PC-9 (cell line): Measurements from ENCODE around the gene FKBP5. TPM values are rescaled to one million over a fixed set of nuclear protein-coding genes. Genes with fewer than 3 reads are reported as not detected.

Experiments
- BruUV-seq: library from RNA; stranded (reverse); fragments of 400-500 nt; replicated peaks from 2 replicates; lab custom pipeline; 2021; lab: Mats Ljungman, UMichigan
- CTCF ChIA-PET: fragments of 300-600 bp; sonication (Branson Sonifier 250); formaldehyde crosslinking; loops from one replicate; lab custom pipeline; 2022; ENCODE audit warnings: antibody characterized with exemption; lab: Charles Lee
- POLR2A ChIA-PET: fragments of 300-600 bp; sonication (Branson Sonifier 250); formaldehyde crosslinking; loops from one replicate; lab custom pipeline; 2022; ENCODE audit warnings: antibody characterized with exemption; ENCODE audit not compliant: unreplicated experiment; lab: Charles Lee
- DNase-seq, 2 experiments: peaks; one replicate each; pipeline versions ENCODE4 v3.0.0 to v3.0.0-alpha.2; 2015 to 2022; ENCODE audit warnings: mixed read lengths in 1 of 2
- H2AFZ ChIP-seq: fragments of 200-600 bp; sonication (generic); 2 replicates; pipeline ENCODE4 v1.8.1; 2017; ENCODE audit warnings: antibody characterized with exemption
- H3F3A ChIP-seq: fragments of 200-600 bp; sonication (generic); 2 replicates; pipeline ENCODE4 v1.8.1; 2017; ENCODE audit warnings: antibody characterized with exemption, mild to moderate bottlenecking, low read depth; ENCODE audit not compliant: insufficient read depth
- H3K27ac ChIP-seq: fragments of 200-600 bp; sonication (generic); 2 replicates; pipeline ENCODE4 v1.6.1; 2016; ENCODE audit warnings: mixed run types
- H3K27me3 ChIP-seq: fragments of 200-600 bp; sonication (generic); 2 replicates; pipeline ENCODE4 v1.6.1; 2016; ENCODE audit warnings: low read depth, mixed run types; ENCODE audit not compliant: insufficient read depth
- H3K36me3 ChIP-seq: fragments of 200-600 bp; sonication (generic); 2 replicates; pipeline ENCODE4 v1.6.1; 2016; ENCODE audit warnings: low read depth, mixed run types
- H3K4me1 ChIP-seq: fragments of 200-600 bp; sonication (generic); replicated peaks from 2 replicates; pipeline ENCODE4 v1.6.1; 2016; ENCODE audit warnings: mixed run types; ENCODE audit not compliant: insufficient read depth
- H3K4me2 ChIP-seq: fragments of 200-600 bp; sonication (generic); 2 replicates; pipeline ENCODE4 v1.6.1; 2017; ENCODE audit warnings: mixed run types
- H3K4me3 ChIP-seq: fragments of 200-600 bp; sonication (generic); 2 replicates; pipeline ENCODE4 v1.6.1; 2016; ENCODE audit warnings: mixed run types
- H3K79me2 ChIP-seq: fragments of 200-600 bp; sonication (generic); 2 replicates; pipeline ENCODE4 v1.6.1; 2017; ENCODE audit warnings: low read depth, mixed run types
- H3K9me2 ChIP-seq: fragments of 200-600 bp; sonication (generic); 2 replicates; pipeline ENCODE4 v1.8.1; 2017; ENCODE audit warnings: mild to moderate bottlenecking; ENCODE audit not compliant: insufficient read depth
- H3K9me3 ChIP-seq: fragments of 200-600 bp; sonication (generic); 2 replicates; pipeline ENCODE4 v1.8.1; 2016; ENCODE audit warnings: low read depth; ENCODE audit not compliant: insufficient read depth
- H4K20me1 ChIP-seq: fragments of 200-600 bp; sonication (generic); 2 replicates; pipeline ENCODE4 v1.8.1; 2017; ENCODE audit not compliant: insufficient read depth
- CTCF ChIP-seq: fragments of 200-600 bp; sonication (generic); conservative IDR thresholded peaks from 2 replicates; pipeline ENCODE4 v1.6.1; 2017; ENCODE audit warnings: mixed run types, antibody characterized with exemption, mild to moderate bottlenecking, moderate library complexity
- EZH2 ChIP-seq: fragments of 200-600 bp; sonication (generic); IDR thresholded peaks from 2 replicates; pipeline ENCODE4 v1.8.0; 2017; ENCODE audit warnings: antibody characterized with exemption, low read depth
- intact Hi-C: fragments of 100-400 bp; cut with micrococcal nuclease; formaldehyde crosslinking; loops from one replicate; pipeline ENCODE4 v1.10.0; 2022; ENCODE audit not compliant: unreplicated experiment
- total RNA-seq: library from RNA; stranded (reverse); gene quantifications from 2 replicates; pipeline ENCODE4 v1.2.3, GENCODE V29; 2021

The FKBP5 gene
- total RNA-seq, 1 experiment from 2014 or later: 5.0 TPM

GRCh38 chr6:35654883-35655282 lies 33.8 kb downstream of the FKBP5 start:
- Histone ChIP-seq H3K4me1 (no peaks in the 10 kb centered on the region), H3K79me2 (no peaks in the 10 kb centered on the region), H4K20me1 (no peaks in the 10 kb centered on the region), H3K27ac (no peak overlapping the region), H3K9me2 (no peaks in the 10 kb centered on the region), H3K4me2 (no peak overlapping the region), H3K27me3 (no peaks in the 10 kb centered on the region), H3K9me3 (no peaks in the 10 kb centered on the region), H3K36me3 (no peaks in the 10 kb centered on the region), H3K4me3 (no peak overlapping the region), H3F3A (no peaks in the 10 kb centered on the region), H2AFZ (no peak overlapping the region)
- TF ChIP-seq EZH2: no peak
- no peak for TF ChIP-seq CTCF
- intact Hi-C loops: no loop called here
- POLR2A ChIA-PET: no interaction called here
- CTCF ChIA-PET: no interaction called here
- BruUV-seq: no TSS peak
- no peak for DNase-seq

GRCh38 chr6:35651244-35651643 lies 37.5 kb downstream of the FKBP5 start:
- H3K27ac ChIP-seq: no peak overlapping the region
- H3K27me3 ChIP-seq: no peaks in the 10 kb centered on the region
- CTCF ChIA-PET: no interaction called here
- no peak overlapping the region for H2AFZ ChIP-seq
- H3K9me2 ChIP-seq: no peaks in the 10 kb centered on the region
- H3K4me2 ChIP-seq: no peak overlapping the region
- POLR2A ChIA-PET: no interaction called here
- H3K4me1 ChIP-seq: no peaks in the 10 kb centered on the region
- H3K79me2 ChIP-seq: no peaks in the 10 kb centered on the region
- H3K36me3 ChIP-seq: no peaks in the 10 kb centered on the region
- H3K4me3 ChIP-seq: no peak overlapping the region
- no TSS peak for BruUV-seq
- H3K9me3 ChIP-seq: no peaks in the 10 kb centered on the region
- no peak for DNase-seq
- H3F3A ChIP-seq: no peaks in the 10 kb centered on the region
- no peaks in the 10 kb centered on the region for H4K20me1 ChIP-seq
- intact Hi-C loops: no loop called here
- TF ChIP-seq EZH2 (no peak), CTCF (no peak)

- Histone ChIP-seq H2AFZ (no peak overlapping the region), H3K9me2 (no peaks in the 10 kb centered on the region), H3K9me3 (no peaks in the 10 kb centered on the region), H4K20me1 (no peaks in the 10 kb centered on the region), H3K36me3 (no peaks in the 10 kb centered on the region), H3K4me2 (no peak overlapping the region), H3K4me3 (no peak overlapping the region), H3K27ac (no peak overlapping the region), H3K79me2 (no peaks in the 10 kb centered on the region), H3K27me3 (no peaks in the 10 kb centered on the region), H3F3A (no peaks in the 10 kb centered on the region), H3K4me1 (no peaks in the 10 kb centered on the region)
- DNase-seq: no peak
- ChIA-PET CTCF (no interaction called here), POLR2A (interaction anchor here (0.6 kb wide), 1 partner anchor 730 kb away, joined by 4 read pairs; no protein-coding TSS in a partner anchor)
- TF ChIP-seq CTCF: no peak
- no peak for TF ChIP-seq EZH2
- intact Hi-C loops: no loop called here
- BruUV-seq: no TSS peak
These were observed 38.7 kb downstream of the FKBP5 start for GRCh38 chr6:35650015-35650414.
